Measurements from ENCODE around the gene CDKN1C.

DNA sequence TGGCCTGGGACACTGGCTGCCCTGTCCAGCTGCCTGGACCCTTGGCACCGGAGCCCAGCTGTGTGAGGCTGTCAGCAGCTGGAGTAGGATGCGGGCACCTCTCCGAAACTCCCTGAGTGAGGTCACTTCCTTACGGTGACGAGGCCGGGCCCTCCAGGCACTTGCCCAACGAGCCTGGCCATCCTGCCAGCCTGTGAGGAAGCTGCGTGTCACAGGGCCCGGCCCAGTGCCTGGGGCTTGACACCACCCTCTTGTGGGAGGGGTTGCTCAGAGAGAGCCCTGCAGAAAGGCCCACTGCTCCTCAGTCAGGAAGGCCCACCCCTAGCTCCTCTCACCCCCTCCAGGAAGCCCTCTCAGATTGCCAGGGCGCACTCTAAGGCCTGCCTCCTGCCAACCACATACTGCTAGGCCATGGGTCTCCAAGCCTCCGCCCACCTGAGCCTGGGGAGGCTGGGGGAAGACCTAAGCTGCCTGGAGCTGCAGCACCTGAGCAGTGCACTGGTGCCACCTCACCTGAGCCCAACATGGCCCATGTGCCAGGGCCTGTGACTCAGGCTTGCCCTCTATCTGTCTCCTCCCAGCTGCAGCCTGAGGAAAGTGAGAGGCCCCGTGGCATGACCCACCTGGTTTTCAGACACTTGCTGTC is 47.9 kb upstream of the CDKN1C start:
- TF ChIP-seq TAF1 (IDR thresholded peaks at IDR 0.05; ENCODE audit: borderline replicate concordance, insufficient read depth, low read length) (no peak), POLR2AphosphoS5 (IDR thresholded peaks at IDR 0.05; ENCODE audit: low read depth, low read length) (no peak)
